HEK293 (cell line): Measurements from ENCODE around the gene LY9.

Experiments used
- CTCF ChIA-PET: fragments of 350-600 bp; formaldehyde crosslinking; extraction: SDS; loops from one replicate; lab custom pipeline; 2021; ENCODE audit warnings: antibody characterized with exemption; lab: Yijun Ruan, JAX
- POLR2A ChIA-PET: fragments of 300-600 bp; formaldehyde crosslinking; extraction: SDS; loops from one replicate; lab custom pipeline; 2020; ENCODE audit warnings: antibody characterized with exemption, inconsistent platforms; lab: Yijun Ruan, JAX
- H3K27ac ChIP-seq: fragments of 200-500 bp; sonication (Bioruptor generic); 2 replicates; pipeline ENCODE4 v1.5.1; 2014; ENCODE audit warnings: low read depth, low read length, control low read depth, inconsistent platforms; ENCODE audit errors: extremely low read depth
- H3K36me3 ChIP-seq, 2 experiments: fragments of 200-500 bp in 1 of 2; sonication (Bioruptor generic) in 1 of 2; 1 replicate in 1 of 2; 2 replicates in 1 of 2; pipeline ENCODE4 v1.5.1; 2014 to 2017; ENCODE audit warnings: inconsistent platforms in 2 of 2, low read length in 2 of 2; ENCODE audit not compliant: control insufficient read depth in 2 of 2, insufficient read depth in 1 of 2
- H3K4me1 ChIP-seq: fragments of 200-500 bp; sonication (Bioruptor generic); 2 replicates; pipeline ENCODE4 v1.5.1; 2014; ENCODE audit warnings: mild to moderate bottlenecking, low read length, inconsistent platforms; ENCODE audit not compliant: control insufficient read depth, insufficient read depth
- H3K4me3 ChIP-seq: 2 replicates; pipeline ENCODE4 v1.5.1; 2011; ENCODE audit warnings: low read depth, mild to moderate bottlenecking, control low read depth, low read length, moderate library complexity
- H3K9me3 ChIP-seq: fragments of 200-500 bp; sonication (Bioruptor generic); 2 replicates; pipeline ENCODE4 v1.5.1; 2014; ENCODE audit warnings: low read depth, low read length, inconsistent platforms; ENCODE audit not compliant: control insufficient read depth, insufficient read depth
- ELK4 ChIP-seq: IDR thresholded peaks from 2 replicates; pipeline ENCODE4 v1.6.1; 2011; ENCODE audit warnings: mild to moderate bottlenecking, low read depth, low read length, borderline replicate concordance
- GLI4 ChIP-seq: fragments of 450-650 bp; formaldehyde crosslinking; IDR thresholded peaks from 2 replicates; pipeline ENCODE4 v1.5.1; 2016; ENCODE audit warnings: missing biosample characterization, missing genetic modification characterization
- HOXC10 ChIP-seq: sonication (generic); formaldehyde crosslinking; IDR thresholded peaks from 2 replicates; pipeline ENCODE4 v1.8.1; 2023; ENCODE audit warnings: mild to moderate bottlenecking, missing genetic modification reagents
- OSR2 ChIP-seq: fragments of 450-650 bp; formaldehyde crosslinking; IDR thresholded peaks from 2 replicates; pipeline ENCODE4 v1.5.1; 2016; ENCODE audit warnings: missing biosample characterization, missing genetic modification characterization
- WT1 ChIP-seq: fragments of 450-650 bp; formaldehyde crosslinking; IDR thresholded peaks from 2 replicates; pipeline ENCODE4 v1.5.1; 2016; ENCODE audit warnings: missing biosample characterization, missing genetic modification characterization
- YY2 ChIP-seq: fragments of 450-650 bp; formaldehyde crosslinking; IDR thresholded peaks from 2 replicates; pipeline ENCODE4 v1.5.1; 2016; ENCODE audit warnings: missing biosample characterization, missing genetic modification characterization
- ZBTB7A ChIP-seq: fragments of 450-650 bp; formaldehyde crosslinking; IDR thresholded peaks from 2 replicates; pipeline ENCODE4 v1.5.1; 2016; ENCODE audit warnings: low read depth, missing biosample characterization, missing genetic modification characterization
- ZFP3 ChIP-seq: fragments of 450-650 bp; formaldehyde crosslinking; IDR thresholded peaks from 2 replicates; pipeline ENCODE4 v1.5.1; 2016; ENCODE audit warnings: low read depth, missing biosample characterization, missing genetic modification characterization
- ZFP41 ChIP-seq: fragments of 450-650 bp; formaldehyde crosslinking; IDR thresholded peaks from 2 replicates; pipeline ENCODE4 v1.5.1; 2016; ENCODE audit warnings: missing biosample characterization, missing genetic modification characterization, borderline replicate concordance
- ZNF114 ChIP-seq: fragments of 450-650 bp; formaldehyde crosslinking; IDR thresholded peaks from 2 replicates; pipeline ENCODE4 v1.5.0; 2017; ENCODE audit warnings: missing biosample characterization, missing genetic modification characterization
- ZNF138 ChIP-seq: fragments of 450-650 bp; formaldehyde crosslinking; IDR thresholded peaks from 2 replicates; pipeline ENCODE4 v1.5.1; 2016; ENCODE audit warnings: missing biosample characterization, missing genetic modification characterization, borderline replicate concordance
- ZNF157 ChIP-seq: fragments of 450-650 bp; formaldehyde crosslinking; IDR thresholded peaks from 2 replicates; pipeline ENCODE4 v1.5.1; 2016; ENCODE audit warnings: missing biosample characterization, missing genetic modification characterization
- ZNF18 ChIP-seq: fragments of 450-650 bp; formaldehyde crosslinking; IDR thresholded peaks from 2 replicates; pipeline ENCODE4 v1.5.1; 2016; ENCODE audit warnings: missing biosample characterization, missing genetic modification characterization
- ZNF184 ChIP-seq: fragments of 450-650 bp; IDR thresholded peaks from 2 replicates; pipeline ENCODE4 v1.5.1; 2018; ENCODE audit warnings: missing biosample characterization, mild to moderate bottlenecking, missing genetic modification characterization
- ZNF202 ChIP-seq: fragments of 450-650 bp; formaldehyde crosslinking; IDR thresholded peaks from 2 replicates; pipeline ENCODE4 v1.5.1; 2016; ENCODE audit warnings: missing biosample characterization, missing genetic modification characterization, borderline replicate concordance
- ZNF223 ChIP-seq: fragments of 450-650 bp; formaldehyde crosslinking; IDR thresholded peaks from 2 replicates; pipeline ENCODE4 v1.5.1; 2016; ENCODE audit warnings: missing biosample characterization, missing genetic modification characterization
- ZNF239 ChIP-seq: fragments of 450-650 bp; formaldehyde crosslinking; IDR thresholded peaks from 2 replicates; pipeline ENCODE4 v1.5.1; 2016; ENCODE audit warnings: missing biosample characterization, missing genetic modification characterization
- ZNF26 ChIP-seq: fragments of 450-650 bp; formaldehyde crosslinking; IDR thresholded peaks from 2 replicates; pipeline ENCODE4 v1.5.1; 2016; ENCODE audit warnings: missing biosample characterization, missing genetic modification characterization
- ZNF48 ChIP-seq: fragments of 450-650 bp; formaldehyde crosslinking; IDR thresholded peaks from 2 replicates; pipeline ENCODE4 v1.5.1; 2016; ENCODE audit warnings: missing biosample characterization, missing genetic modification characterization
- ZNF488 ChIP-seq: fragments of 450-650 bp; formaldehyde crosslinking; IDR thresholded peaks from 2 replicates; pipeline ENCODE4 v1.5.1; 2016; ENCODE audit warnings: missing biosample characterization, missing genetic modification characterization
- ZNF549 ChIP-seq: fragments of 450-650 bp; IDR thresholded peaks from 2 replicates; pipeline ENCODE4 v1.5.1; 2018; ENCODE audit warnings: missing biosample characterization, missing genetic modification characterization, mild to moderate bottlenecking, inconsistent platforms, moderate library complexity
- ZNF555 ChIP-seq: fragments of 450-650 bp; formaldehyde crosslinking; conservative IDR thresholded peaks from 2 replicates; pipeline ENCODE4 v1.5.1; 2017; ENCODE audit warnings: missing biosample characterization, mild to moderate bottlenecking, missing genetic modification characterization, inconsistent platforms
- ZNF558 ChIP-seq: fragments of 450-650 bp; formaldehyde crosslinking; IDR thresholded peaks from 2 replicates; pipeline ENCODE4 v1.5.1; 2016; ENCODE audit warnings: missing biosample characterization, missing genetic modification characterization
- ZNF596 ChIP-seq: fragments of 450-650 bp; IDR thresholded peaks from 2 replicates; pipeline ENCODE4 v1.5.0; 2018; ENCODE audit warnings: missing biosample characterization, mild to moderate bottlenecking, missing genetic modification characterization, moderate library complexity
- ZNF654 ChIP-seq: fragments of 450-650 bp; formaldehyde crosslinking; IDR thresholded peaks from 2 replicates; pipeline ENCODE4 v1.5.1; 2016; ENCODE audit warnings: low read depth, missing biosample characterization, missing genetic modification characterization
- ZNF701 ChIP-seq: fragments of 450-650 bp; formaldehyde crosslinking; IDR thresholded peaks from 2 replicates; pipeline ENCODE4 v1.5.1; 2016; ENCODE audit warnings: missing biosample characterization, missing genetic modification characterization
- ZNF707 ChIP-seq: fragments of 450-650 bp; formaldehyde crosslinking; IDR thresholded peaks from 2 replicates; pipeline ENCODE4 v1.5.1; 2016; ENCODE audit warnings: missing biosample characterization, missing genetic modification characterization
- ZNF747 ChIP-seq: fragments of 450-650 bp; formaldehyde crosslinking; IDR thresholded peaks from 2 replicates; pipeline ENCODE4 v1.5.1; 2016; ENCODE audit warnings: missing biosample characterization, missing genetic modification characterization
- ZSCAN23 ChIP-seq: fragments of 450-650 bp; formaldehyde crosslinking; IDR thresholded peaks from 2 replicates; pipeline ENCODE4 v1.5.1; 2016; ENCODE audit warnings: missing biosample characterization, missing genetic modification characterization
- ZXDB ChIP-seq: fragments of 450-650 bp; formaldehyde crosslinking; IDR thresholded peaks from 2 replicates; pipeline ENCODE4 v1.5.1; 2016; ENCODE audit warnings: missing biosample characterization, missing genetic modification characterization

Gene LY9

GRCh38 chr1:160858507-160858906 is 62.5 kb downstream of the LY9 start:
- H3K36me3 ChIP-seq = no peaks in the 10 kb centered on the region
- no peak overlapping the region for H3K27ac ChIP-seq
- CTCF ChIA-PET = interaction anchor here (0.7 kb wide), 1 partner anchor 27 kb away, joined by 3 read pairs; no protein-coding TSS in a partner anchor
- POLR2A ChIA-PET = no interaction called here
- no peak for TF ChIP-seq ZNF138 (tag by site-specific recombination)
- no peak for TF ChIP-seq ZNF223 (tag by site-specific recombination)
- TF ChIP-seq ZNF184 = no peak
- no peak for TF ChIP-seq GLI4 (tag by site-specific recombination)
- no peak for TF ChIP-seq ZNF555 (tag by site-specific recombination)
- TF ChIP-seq ZBTB7A = no peak
- TF ChIP-seq YY2 (tag by site-specific recombination) = no peak
- no peak for TF ChIP-seq WT1 (tag by site-specific recombination)
- TF ChIP-seq ZFP3 (tag by site-specific recombination) = no peak
- no peak for TF ChIP-seq ZSCAN23 (tag by site-specific recombination)
- TF ChIP-seq ZNF202 (tag by site-specific recombination) = no peak
- no peak for TF ChIP-seq ZNF18
- TF ChIP-seq ZNF558 (tag by site-specific recombination) = no peak
- no peak for TF ChIP-seq ZNF157 (tag by site-specific recombination)
- H3K9me3 ChIP-seq = no peaks in the 10 kb centered on the region
- no peak overlapping the region for H3K4me3 ChIP-seq
- H3K4me1 ChIP-seq = no peaks in the 10 kb centered on the region

GRCh38 chr1:160859166-160859565 is 63.2 kb downstream of the LY9 start:
- Histone ChIP-seq H3K27ac (no peak overlapping the region), H3K36me3 (no peaks in the 10 kb centered on the region), H3K4me3 (no peak overlapping the region), H3K4me1 (no peaks in the 10 kb centered on the region), H3K9me3 (no peaks in the 10 kb centered on the region)
- ChIA-PET POLR2A (no interaction called here), CTCF (no interaction called here)
- no peak for TF ChIP-seq ZXDB
- TF ChIP-seq ZNF747 (tag by site-specific recombination) = no peak
- TF ChIP-seq ZNF114 = no peak
- TF ChIP-seq ELK4 = no peak
- no peak for TF ChIP-seq ZNF549
- no peak for TF ChIP-seq ZNF239
- TF ChIP-seq ZNF701 (tag by site-specific recombination) = no peak
- TF ChIP-seq GLI4 (tag by site-specific recombination) = no peak
- no peak for TF ChIP-seq ZNF26 (tag by site-specific recombination)
- no peak for TF ChIP-seq ZFP41 (tag by site-specific recombination)
- TF ChIP-seq ZNF654 (tag by site-specific recombination) = no peak
- no peak for TF ChIP-seq ZNF707
- no peak for TF ChIP-seq HOXC10 (CRISPR knock-in tag)
- no peak for TF ChIP-seq ZNF596 (tag by site-specific recombination)
- no peak for TF ChIP-seq ZNF488 (tag by site-specific recombination)
- TF ChIP-seq OSR2 (tag by site-specific recombination) = no peak
- no peak for TF ChIP-seq ZNF48
